Body of pancreas (tissue), 4 donors: ENCODE results near the gene ORAI2.

Experiments used
- CTCF ChIP-seq, 7 experiments: fragments of 450-650 bp in 4 of 7; fragments of 200-600 bp in 3 of 7; sonication (generic) in 3 of 7; IDR thresholded peaks; one replicate each; pipeline ENCODE4 v1.5.1; 2016 to 2019; ENCODE audit warnings: antibody characterized with exemption in 7 of 7
- POLR2A ChIP-seq, 3 donors: fragments of 450-650 bp; IDR thresholded peaks; one replicate each; pipeline ENCODE4 v1.6.1; 2016; ENCODE audit warnings: antibody characterized with exemption in 3 of 3, mild to moderate bottlenecking in 2 of 3

DNA sequence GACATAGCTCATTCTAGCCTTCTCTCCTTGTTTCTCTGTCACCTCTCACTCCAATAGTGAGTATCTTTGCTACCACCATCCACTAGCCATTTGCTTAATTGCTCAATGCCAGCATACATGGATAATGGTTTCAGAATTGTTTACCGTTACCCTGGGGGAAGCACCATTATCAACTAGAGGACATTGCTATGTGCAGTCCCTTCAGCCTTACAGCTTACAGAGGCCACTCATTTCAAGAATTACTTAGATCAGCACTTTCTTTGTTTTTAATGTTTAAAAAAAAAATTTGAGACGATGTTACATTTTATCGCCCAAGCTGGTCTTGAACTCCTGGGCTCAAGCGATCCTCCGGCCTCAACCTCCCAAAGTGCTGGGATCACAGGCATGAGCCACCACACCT is 14.8 kb upstream of the ORAI2 start:
- TF ChIP-seq CTCF (IDR thresholded peaks at IDR 0.05) (no peak), POLR2A (IDR thresholded peaks at IDR 0.05) (no peak)
